Neuronal stem cell (in vitro differentiated cells): ENCODE results near the gene KRT3.

Experiments
- DNase-seq: peaks from one replicate; pipeline ENCODE4 v3.0.0-alpha.2; 2013; ENCODE audit warnings: low spot score
- H2AFZ ChIP-seq: one replicate; pipeline ENCODE4 v1.6.1; 2013; ENCODE audit warnings: mild to moderate bottlenecking, low read length, inconsistent platforms
- H2AK5ac ChIP-seq: 2 replicates; pipeline ENCODE4 v1.6.1; 2013; ENCODE audit warnings: low read depth, mild to moderate bottlenecking, inconsistent platforms, low read length, moderate library complexity, mixed read lengths
- H2BK120ac ChIP-seq: 2 replicates; pipeline ENCODE4 v1.6.1; 2013; ENCODE audit warnings: low read depth, mild to moderate bottlenecking, inconsistent platforms, low read length, moderate library complexity, mixed read lengths
- H2BK12ac ChIP-seq: one replicate; pipeline ENCODE4 v1.6.1; 2013; ENCODE audit warnings: low read length, inconsistent platforms
- H2BK15ac ChIP-seq: 2 replicates; pipeline ENCODE4 v1.6.1; 2013; ENCODE audit warnings: mild to moderate bottlenecking, low read length, inconsistent platforms, mixed read lengths
- H2BK5ac ChIP-seq: one replicate; pipeline ENCODE4 v1.6.1; 2013; ENCODE audit warnings: inconsistent platforms, mild to moderate bottlenecking, low read length, moderate library complexity
- H3K14ac ChIP-seq: one replicate; pipeline ENCODE4 v1.6.1; 2013; ENCODE audit warnings: low read length, inconsistent platforms
- H3K18ac ChIP-seq: 2 replicates; pipeline ENCODE4 v1.6.1; 2013; ENCODE audit warnings: low read length, inconsistent platforms
- H3K23ac ChIP-seq: 2 replicates; pipeline ENCODE4 v1.6.1; 2013; ENCODE audit warnings: low read depth, mild to moderate bottlenecking, mixed read lengths, low read length, inconsistent platforms; ENCODE audit not compliant: poor library complexity
- H3K27ac ChIP-seq: replicated peaks from 3 replicates; pipeline ENCODE4 v1.5.1; 2013; ENCODE audit warnings: low read length, inconsistent platforms
- H3K27me3 ChIP-seq, 3 experiments: 2 replicates each; pipeline ENCODE4 v1.6.1; 2013; ENCODE audit warnings: low read length in 3 of 3, mild to moderate bottlenecking in 2 of 3, inconsistent platforms in 1 of 3, low read depth in 1 of 3, mixed read lengths in 1 of 3, moderate library complexity in 1 of 3; ENCODE audit not compliant: control insufficient read depth in 3 of 3, insufficient read depth in 3 of 3
- H3K36me3 ChIP-seq, 2 donors: replicated peaks in 1 of 2; 2 replicates each; pipeline ENCODE4 v1.6.1; 2013; ENCODE audit warnings: low read length in 2 of 2; ENCODE audit not compliant: control insufficient read depth in 2 of 2, insufficient read depth in 2 of 2
- H3K4ac ChIP-seq: 2 replicates; pipeline ENCODE4 v1.6.1; 2013; ENCODE audit warnings: inconsistent platforms, mild to moderate bottlenecking, low read length, moderate library complexity
- H3K4me1 ChIP-seq, 2 donors: 1 replicate in 1 of 2; 2 replicates in 1 of 2; pipeline ENCODE4 v1.6.1; 2013; ENCODE audit warnings: low read length in 2 of 2, low read depth in 1 of 2; ENCODE audit not compliant: control insufficient read depth in 2 of 2, insufficient read depth in 1 of 2
- H3K4me2 ChIP-seq: one replicate; pipeline ENCODE4 v1.6.1; 2013; ENCODE audit warnings: mild to moderate bottlenecking, low read length, inconsistent platforms; ENCODE audit not compliant: insufficient read depth, poor library complexity, severe bottlenecking
- H3K4me3 ChIP-seq, 2 donors: 2 replicates each; pipeline ENCODE4 v1.5.1; 2013; ENCODE audit warnings: low read length in 2 of 2, mild to moderate bottlenecking in 2 of 2, inconsistent platforms in 1 of 2, moderate library complexity in 1 of 2
- H3K79me1 ChIP-seq: one replicate; pipeline ENCODE4 v1.6.1; 2013; ENCODE audit warnings: low read depth, mild to moderate bottlenecking, inconsistent platforms, low read length, moderate library complexity
- H3K9ac ChIP-seq: one replicate; pipeline ENCODE4 v1.6.1; 2013; ENCODE audit warnings: mild to moderate bottlenecking, low read depth, low read length, inconsistent platforms; ENCODE audit not compliant: poor library complexity
- H3K9me3 ChIP-seq, 2 donors: replicated peaks in 1 of 2; 2 replicates each; pipeline versions ENCODE3 to v1.6.1; 2013; ENCODE audit warnings: low read length in 2 of 2, mild to moderate bottlenecking in 2 of 2, inconsistent platforms in 1 of 2, low read depth in 1 of 2, mixed read lengths in 1 of 2, moderate library complexity in 1 of 2; ENCODE audit not compliant: control insufficient read depth in 2 of 2, insufficient read depth in 1 of 2
- H4K8ac ChIP-seq: one replicate; pipeline ENCODE4 v1.6.1; 2013; ENCODE audit warnings: low read depth, mild to moderate bottlenecking, inconsistent platforms, low read length, moderate library complexity
- H4K91ac ChIP-seq: one replicate; pipeline ENCODE4 v1.6.1; 2013; ENCODE audit warnings: low read length, low read depth, mild to moderate bottlenecking, inconsistent platforms; ENCODE audit not compliant: poor library complexity
- WGBS, 2 donors: extraction: QIAGEN DNeasy Blood & Tissue Kit; methylation state at CpG; one replicate each; pipeline ENCODE4 v1.1.7; 2013; ENCODE audit warnings: missing lambda C conversion rate in 2 of 2, mixed read lengths in 1 of 2; ENCODE audit not compliant: insufficient read length in 2 of 2, insufficient replicate concordance in 1 of 2; ENCODE audit errors: extremely low coverage in 2 of 2; 5-methylcytosine and 5-hydroxymethylcytosine counted together

KRT3 gene

DNA sequence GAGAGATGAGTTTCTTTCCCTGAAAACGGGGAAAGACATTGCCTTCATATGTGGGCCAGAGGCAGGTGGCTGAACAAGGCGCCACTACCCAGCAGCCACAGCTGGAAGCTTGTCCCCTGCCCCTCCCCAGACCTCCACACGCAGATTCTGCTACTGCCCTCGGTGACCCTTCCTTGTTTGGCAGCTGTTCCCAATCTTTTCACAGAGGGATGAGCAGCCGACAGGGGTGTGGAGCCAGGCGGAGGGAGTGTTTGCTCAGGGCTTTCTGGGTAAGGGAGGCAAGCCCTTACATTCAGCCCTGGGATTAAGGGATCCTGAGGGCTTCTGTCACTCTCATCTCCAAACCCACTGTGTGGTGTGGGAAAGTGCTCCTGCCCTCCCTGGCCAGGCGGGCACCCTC lies 22.5 kb upstream of the KRT3 start:
- no peaks in the 10 kb centered on the region for H3K36me3 ChIP-seq
- no peak overlapping the region for H2BK5ac ChIP-seq
- H3K14ac ChIP-seq: no peak overlapping the region
- no peak overlapping the region for H4K8ac ChIP-seq
- H3K4me2 ChIP-seq: no peak overlapping the region
- no peak overlapping the region for H2AFZ ChIP-seq
- no peak overlapping the region for H3K23ac ChIP-seq
- no CpG with 5 or more reads among the region's 7 CpGs for WGBS, 2 donors
- peaks cover 0 to 18% (median 0%) of the 10 kb centered on the region in 3 experiments for H3K27me3 ChIP-seq
- peak; percentile 65 for DNase-seq
- H4K91ac ChIP-seq: no peak overlapping the region
- H2AK5ac ChIP-seq: peak overlapping the region; percentile 75
- no peak overlapping the region for H2BK12ac ChIP-seq
- H3K4me3 ChIP-seq: no peak overlapping the region
- peak overlapping the region; percentile 65 for H3K27ac ChIP-seq
- no peak overlapping the region for H3K9ac ChIP-seq
- no peak overlapping the region for H2BK120ac ChIP-seq
- no peaks in the 10 kb centered on the region for H3K9me3 ChIP-seq
- peak overlapping the region; percentile 25 for H3K18ac ChIP-seq
- H3K79me1 ChIP-seq: no peaks in the 10 kb centered on the region
- no peak overlapping the region for H3K4ac ChIP-seq
- H3K4me1 ChIP-seq: peaks cover 0 to 25% of the 10 kb centered on the region in 2 donors
- H2BK15ac ChIP-seq: no peak overlapping the region

DNA sequence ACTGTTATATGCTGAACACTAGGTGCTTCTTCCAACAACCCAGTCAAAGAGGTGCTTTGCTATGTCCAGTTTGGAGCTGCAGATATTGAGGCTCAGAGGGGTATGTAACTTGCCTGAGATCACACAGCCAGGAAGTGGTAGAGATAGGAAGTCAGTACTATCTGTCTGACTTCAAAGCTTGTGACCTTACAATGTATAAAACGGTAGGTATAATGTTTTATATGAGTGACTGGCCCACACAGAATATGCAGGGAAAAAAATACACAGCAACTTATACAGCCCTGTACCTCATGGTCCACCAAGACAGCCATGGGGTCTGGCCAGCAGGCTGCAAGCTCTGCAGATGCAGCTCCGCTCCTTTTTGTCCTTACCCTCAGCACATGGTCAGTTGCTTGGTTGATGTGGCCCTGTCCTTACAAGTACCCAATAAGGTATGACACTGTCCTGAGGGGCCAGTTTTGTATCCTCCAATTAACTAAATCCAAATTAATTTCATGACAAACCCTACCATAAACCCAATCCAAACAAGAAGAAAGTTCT lies 21.9 kb upstream of the KRT3 start:
- Histone ChIP-seq H3K27me3 (peaks cover 0 to 18% (median 0%) of the 10 kb centered on the region in 3 experiments), H3K4me2 (no peak overlapping the region), H2AFZ (no peak overlapping the region), H4K8ac (no peak overlapping the region), H3K23ac (no peak overlapping the region), H4K91ac (no peak overlapping the region), H3K4ac (no peak overlapping the region), H2BK15ac (no peak overlapping the region), H3K14ac (no peak overlapping the region), H3K9ac (no peak overlapping the region), H3K27ac (no peak overlapping the region), H2BK12ac (no peak overlapping the region), H3K9me3 (no peaks in the 10 kb centered on the region), H2BK5ac (no peak overlapping the region), H3K79me1 (no peaks in the 10 kb centered on the region), H3K18ac (peak overlapping the region; percentile 25), H2AK5ac (no peak overlapping the region), H2BK120ac (no peak overlapping the region), H3K4me1 (peaks cover 0 to 25% of the 10 kb centered on the region in 2 donors), H3K36me3 (no peaks in the 10 kb centered on the region), H3K4me3 (no peak overlapping the region)
- WGBS, 2 donors: no CpG with 5 or more reads among the region's 2 CpGs
- no peak for DNase-seq

DNA sequence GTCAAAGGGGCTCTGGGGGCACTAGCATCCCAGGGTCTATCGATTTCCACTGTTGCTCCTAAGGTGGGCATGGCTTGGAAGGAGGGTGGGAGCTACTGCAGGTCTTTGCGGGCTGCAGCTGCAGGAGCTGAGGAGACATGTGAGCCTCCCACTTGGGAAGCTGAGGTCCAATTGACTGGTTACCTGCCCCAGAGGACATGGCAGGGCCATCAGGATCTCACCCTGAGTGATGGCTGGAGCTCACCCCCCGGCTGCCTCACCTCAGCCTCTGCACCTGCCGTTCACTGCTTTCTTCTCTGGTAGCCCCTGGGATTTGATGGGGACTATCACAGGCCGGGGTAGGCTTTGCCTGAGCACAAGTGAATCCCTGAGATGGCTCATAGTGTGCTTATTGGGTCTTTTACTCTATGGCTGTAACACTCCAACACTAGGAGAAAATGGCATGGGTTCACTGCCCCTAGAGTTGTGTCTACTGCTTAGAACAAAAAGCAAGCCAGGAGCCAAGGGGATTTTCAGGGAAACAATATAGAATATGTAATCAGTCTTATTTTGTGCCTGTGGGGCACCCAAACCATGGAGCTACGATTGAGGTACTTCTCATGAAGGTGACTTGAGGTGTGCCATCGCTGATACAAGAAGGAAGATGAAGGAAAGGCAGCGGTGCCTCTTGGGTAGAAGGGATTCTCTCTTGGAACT lies 21.2 kb upstream of the KRT3 start:
- no peak overlapping the region for H2AFZ ChIP-seq
- H3K27me3 ChIP-seq: peaks cover 0 to 18% (median 0%) of the 10 kb centered on the region in 3 experiments
- no peak for DNase-seq
- H3K4me2 ChIP-seq: no peak overlapping the region
- no peak overlapping the region for H3K4me3 ChIP-seq
- H2BK5ac ChIP-seq: no peak overlapping the region
- no peak overlapping the region for H3K14ac ChIP-seq
- no peak overlapping the region for H3K4ac ChIP-seq
- no peak overlapping the region for H2AK5ac ChIP-seq
- H3K27ac ChIP-seq: no peak overlapping the region
- H2BK120ac ChIP-seq: no peak overlapping the region
- H3K9me3 ChIP-seq: no peaks in the 10 kb centered on the region
- H3K23ac ChIP-seq: no peak overlapping the region
- no peaks in the 10 kb centered on the region for H3K36me3 ChIP-seq
- no peak overlapping the region for H3K9ac ChIP-seq
- no CpG with 5 or more reads among the region's 8 CpGs for WGBS, 2 donors
- no peak overlapping the region for H2BK12ac ChIP-seq
- peaks cover 0 to 25% of the 10 kb centered on the region in 2 donors for H3K4me1 ChIP-seq
- H3K18ac ChIP-seq: peak overlapping the region; percentile 73
- H4K8ac ChIP-seq: no peak overlapping the region
- no peaks in the 10 kb centered on the region for H3K79me1 ChIP-seq
- peak overlapping the region; percentile 33 for H2BK15ac ChIP-seq
- no peak overlapping the region for H4K91ac ChIP-seq

DNA sequence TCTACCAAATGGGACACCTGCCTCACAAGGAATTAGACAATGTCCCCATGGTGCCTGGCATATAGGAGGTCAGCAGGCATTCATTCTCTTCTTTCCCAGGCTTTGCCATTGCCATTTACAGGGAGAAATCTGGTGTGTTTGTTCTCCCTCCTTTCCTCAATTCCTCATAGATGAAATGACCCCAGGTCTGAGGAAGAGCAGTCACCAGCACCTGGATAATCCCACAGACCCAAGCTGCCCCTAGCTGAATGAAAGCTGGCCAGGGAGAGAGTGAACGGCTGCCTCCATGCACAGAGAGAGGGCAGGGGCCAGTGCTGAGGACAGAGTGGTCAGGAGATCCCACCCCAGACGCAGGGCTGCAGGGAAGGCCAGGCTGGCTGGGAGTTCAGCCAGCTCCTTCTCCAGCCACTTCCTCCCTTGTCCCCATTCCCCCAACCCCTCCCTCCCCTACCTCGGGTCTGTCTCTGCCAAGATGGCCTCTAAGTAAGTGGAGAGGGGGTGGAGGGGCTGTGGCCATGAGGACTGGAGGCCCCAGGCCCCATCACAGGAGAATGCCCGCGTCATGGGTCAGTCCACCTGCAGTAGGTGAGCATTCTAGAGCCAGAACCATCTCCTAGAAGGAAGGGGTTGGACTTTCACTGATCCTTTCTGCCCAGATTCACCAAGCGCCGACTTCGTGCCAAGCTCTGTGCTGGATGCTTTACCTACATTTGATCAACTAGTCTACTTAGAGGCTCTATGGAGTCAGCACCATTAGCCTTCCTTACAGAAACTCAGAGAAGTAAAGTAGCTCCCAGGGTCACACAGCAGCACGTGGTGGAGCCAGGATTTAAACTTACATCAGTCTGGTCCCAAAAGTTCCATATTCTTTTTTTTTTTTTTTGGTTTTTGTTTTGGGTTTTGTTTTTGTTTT lies 20.0 kb upstream of the KRT3 start:
- no peak for DNase-seq
- no peak overlapping the region for H4K8ac ChIP-seq
- H3K4me3 ChIP-seq: no peak overlapping the region
- no peak overlapping the region for H3K14ac ChIP-seq
- no peak overlapping the region for H2BK120ac ChIP-seq
- no peak overlapping the region for H2BK5ac ChIP-seq
- no peak overlapping the region for H3K4ac ChIP-seq
- no peak overlapping the region for H3K23ac ChIP-seq
- H3K4me2 ChIP-seq: no peak overlapping the region
- no peak overlapping the region for H2BK15ac ChIP-seq
- H3K4me1 ChIP-seq: peaks cover 0 to 18% of the 10 kb centered on the region in 2 donors
- no peak overlapping the region for H2BK12ac ChIP-seq
- H3K9me3 ChIP-seq: no peaks in the 10 kb centered on the region
- H3K18ac ChIP-seq: peak overlapping the region; percentile 7
- H3K27me3 ChIP-seq: peaks cover 0 to 18% (median 0%) of the 10 kb centered on the region in 3 experiments
- no peak overlapping the region for H2AFZ ChIP-seq
- no peak overlapping the region for H3K9ac ChIP-seq
- H3K79me1 ChIP-seq: no peaks in the 10 kb centered on the region
- no peak overlapping the region for H4K91ac ChIP-seq
- WGBS, 2 donors: no CpG with 5 or more reads among the region's 9 CpGs
- peak overlapping the region; percentile 60 for H2AK5ac ChIP-seq
- H3K27ac ChIP-seq: no peak overlapping the region
- H3K36me3 ChIP-seq: no peaks in the 10 kb centered on the region
